Inferior parietal cortex (tissue), 1 donor: ENCODE data around the gene ST6GALNAC4.
"Not testable (repeated sequence)": the region's sequence is repeated elsewhere in the genome, so short reads cannot be mapped to it uniquely, and the experiment has no call there.

Experiments
- DNase-seq: peaks from one replicate; pipeline ENCODE4 v3.0.0-alpha.2; 2016; ENCODE audit errors: extremely low spot score

ST6GALNAC4 gene

GRCh38 chr9:127872369-127873222, 44.2 kb downstream of the ST6GALNAC4 start:
- DNase-seq = no peak

- no peak for DNase-seq
These were observed 45.3 kb downstream of the ST6GALNAC4 start for GRCh38 chr9:127871531-127871930.

- no peak for DNase-seq
These were observed 46.0 kb downstream of the ST6GALNAC4 start for GRCh38 chr9:127870887-127871286.

GRCh38 chr9:127870153-127870491, 46.7 kb downstream of the ST6GALNAC4 start:
- DNase-seq = not testable (repeated sequence)

GRCh38 chr9:127869310-127870152, 47.3 kb downstream of the ST6GALNAC4 start:
- DNase-seq = peak; percentile 84

GRCh38 chr9:127868278-127868902, 48.5 kb downstream of the ST6GALNAC4 start:
- DNase-seq = no peak

- no peak for DNase-seq
These were observed 49.2 kb downstream of the ST6GALNAC4 start for GRCh38 chr9:127867356-127868277.

- DNase-seq = no peak
These were observed 50.3 kb downstream of the ST6GALNAC4 start for GRCh38 chr9:127866535-127866934.

- no peak for DNase-seq
These were observed 51.0 kb downstream of the ST6GALNAC4 start for GRCh38 chr9:127865645-127866464.

- DNase-seq = no peak
These were observed 53.6 kb downstream of the ST6GALNAC4 start for GRCh38 chr9:127863191-127863621.

- DNase-seq = peak; percentile 38
These were observed 54.5 kb downstream of the ST6GALNAC4 start for GRCh38 chr9:127862075-127863011.

- no peak for DNase-seq
These were observed 56.1 kb downstream of the ST6GALNAC4 start for GRCh38 chr9:127860779-127861178.

- no peak for DNase-seq
These were observed 56.6 kb downstream of the ST6GALNAC4 start for GRCh38 chr9:127860260-127860659.

- no peak for DNase-seq
These were observed 58.8 kb downstream of the ST6GALNAC4 start for GRCh38 chr9:127858041-127858512.
